Suprapubic skin (tissue), 3 donors: Measurements from ENCODE around the gene FKRP.

ENCODE experiments used
- POLR2A ChIP-seq, 2 donors: fragments of 450-650 bp; IDR thresholded peaks; one replicate each; pipeline ENCODE4 v1.6.1; 2017; ENCODE audit warnings: antibody characterized with exemption in 2 of 2, mild to moderate bottlenecking in 2 of 2, moderate library complexity in 2 of 2
- TF ChIP-seq, protein P1 (sequence below), 2 donors: fragments of 200-600 bp in 1 of 2; fragments of 450-650 bp in 1 of 2; sonication (generic) in 1 of 2; IDR thresholded peaks; one replicate each; pipeline ENCODE4 v1.5.1; 2016 to 2019; ENCODE audit warnings: antibody characterized with exemption in 2 of 2, mild to moderate bottlenecking in 1 of 2, moderate library complexity in 1 of 2

DNA sequence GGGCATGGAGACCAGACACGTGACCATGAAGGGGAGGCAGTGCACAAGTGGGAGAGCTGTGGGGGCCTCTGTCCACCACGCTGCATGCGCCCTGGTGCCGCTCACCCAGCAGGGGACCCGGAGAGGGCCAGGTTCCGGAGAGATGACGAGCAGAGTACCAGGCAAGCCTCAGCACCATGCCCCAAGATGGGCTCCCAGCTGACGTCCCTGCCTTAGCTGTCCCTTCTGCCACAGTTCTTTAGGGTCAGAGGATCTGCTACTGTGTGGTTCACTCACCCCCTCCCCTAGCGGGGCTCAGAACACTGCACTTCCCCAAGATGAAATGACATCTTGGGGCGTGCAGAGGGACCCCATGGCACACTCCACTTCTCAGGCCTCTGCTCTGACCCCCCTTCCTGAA is 19.3 kb upstream of the FKRP start:
- no peak for TF ChIP-seq POLR2A (IDR thresholded peaks at IDR 0.05)
- TF ChIP-seq, protein P1, sequence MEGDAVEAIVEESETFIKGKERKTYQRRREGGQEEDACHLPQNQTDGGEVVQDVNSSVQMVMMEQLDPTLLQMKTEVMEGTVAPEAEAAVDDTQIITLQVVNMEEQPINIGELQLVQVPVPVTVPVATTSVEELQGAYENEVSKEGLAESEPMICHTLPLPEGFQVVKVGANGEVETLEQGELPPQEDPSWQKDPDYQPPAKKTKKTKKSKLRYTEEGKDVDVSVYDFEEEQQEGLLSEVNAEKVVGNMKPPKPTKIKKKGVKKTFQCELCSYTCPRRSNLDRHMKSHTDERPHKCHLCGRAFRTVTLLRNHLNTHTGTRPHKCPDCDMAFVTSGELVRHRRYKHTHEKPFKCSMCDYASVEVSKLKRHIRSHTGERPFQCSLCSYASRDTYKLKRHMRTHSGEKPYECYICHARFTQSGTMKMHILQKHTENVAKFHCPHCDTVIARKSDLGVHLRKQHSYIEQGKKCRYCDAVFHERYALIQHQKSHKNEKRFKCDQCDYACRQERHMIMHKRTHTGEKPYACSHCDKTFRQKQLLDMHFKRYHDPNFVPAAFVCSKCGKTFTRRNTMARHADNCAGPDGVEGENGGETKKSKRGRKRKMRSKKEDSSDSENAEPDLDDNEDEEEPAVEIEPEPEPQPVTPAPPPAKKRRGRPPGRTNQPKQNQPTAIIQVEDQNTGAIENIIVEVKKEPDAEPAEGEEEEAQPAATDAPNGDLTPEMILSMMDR (IDR thresholded peaks at IDR 0.05), result no peak
